G401.6 (cell line): Measurements from ENCODE around the gene EPS15.
"Not testable (repeated sequence)": the region's sequence is repeated elsewhere in the genome, so short reads cannot be mapped to it uniquely, and the experiment has no call there.

Experiments
- FAIRE-seq: peaks from 2 replicates; lab custom pipeline; 2012; peaks lifted over from hg19 to GRCh38; lab: Jason Lieb, UNC

The EPS15 gene

GRCh38 chr1:51423073-51423821, 95.8 kb downstream of the EPS15 start:
- FAIRE-seq: no peak

GRCh38 chr1:51422367-51423072, 96.5 kb downstream of the EPS15 start:
- peak; percentile 11 for FAIRE-seq

DNA sequence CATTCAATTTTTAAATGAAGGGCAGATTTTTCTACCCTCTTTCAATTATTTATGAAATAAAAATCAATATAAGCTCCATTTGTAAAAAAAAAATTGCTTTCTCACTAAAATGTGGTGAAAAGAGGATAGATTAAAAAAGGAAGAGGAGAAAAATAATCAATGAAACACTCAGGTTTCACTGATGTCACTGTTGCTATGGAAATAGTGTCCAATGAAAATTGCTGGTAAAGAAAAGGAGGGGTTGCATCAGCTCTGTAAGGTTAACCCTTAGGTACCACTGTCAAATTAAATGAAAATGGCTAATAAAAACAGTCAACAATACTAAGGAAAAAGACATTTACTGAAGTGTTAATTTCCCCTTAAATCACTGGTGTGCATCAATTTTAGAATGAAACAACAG, 97.1 kb downstream of the EPS15 start:
- peak; percentile 97 for FAIRE-seq

- FAIRE-seq: peak; percentile 36
Measured at GRCh38 chr1:51420867-51421627, 98.0 kb downstream of the EPS15 start.

DNA sequence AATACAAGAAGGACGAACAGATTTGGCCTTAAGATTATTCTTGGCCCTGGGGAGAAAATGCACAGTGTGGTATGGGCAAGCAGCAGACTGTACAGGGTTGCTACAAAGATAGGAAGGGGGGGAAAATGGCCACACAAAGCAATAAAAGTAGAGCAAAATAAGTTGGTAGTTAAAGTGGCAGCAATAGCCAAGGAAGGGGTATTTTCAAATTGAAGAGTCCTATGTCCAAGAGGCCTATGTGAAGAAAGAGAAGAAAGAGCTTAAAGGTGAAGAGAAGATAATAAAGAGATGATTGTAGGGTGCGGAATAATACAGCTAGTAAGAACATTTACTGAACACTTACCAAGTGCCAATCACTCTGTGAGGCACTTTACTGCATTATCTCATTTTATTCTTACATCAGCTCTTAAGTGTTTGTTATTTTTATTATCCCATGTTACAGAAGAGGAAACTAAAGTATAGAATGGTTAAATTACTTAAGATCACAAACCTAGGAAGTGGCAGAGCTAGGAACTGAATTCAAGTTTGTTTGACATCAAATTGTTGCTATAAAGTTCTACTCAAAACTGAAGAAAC, 100.6 kb downstream of the EPS15 start:
- FAIRE-seq: peak; percentile 41

- no peak for FAIRE-seq
Measured at GRCh38 chr1:51417496-51418383, 101.3 kb downstream of the EPS15 start.

DNA sequence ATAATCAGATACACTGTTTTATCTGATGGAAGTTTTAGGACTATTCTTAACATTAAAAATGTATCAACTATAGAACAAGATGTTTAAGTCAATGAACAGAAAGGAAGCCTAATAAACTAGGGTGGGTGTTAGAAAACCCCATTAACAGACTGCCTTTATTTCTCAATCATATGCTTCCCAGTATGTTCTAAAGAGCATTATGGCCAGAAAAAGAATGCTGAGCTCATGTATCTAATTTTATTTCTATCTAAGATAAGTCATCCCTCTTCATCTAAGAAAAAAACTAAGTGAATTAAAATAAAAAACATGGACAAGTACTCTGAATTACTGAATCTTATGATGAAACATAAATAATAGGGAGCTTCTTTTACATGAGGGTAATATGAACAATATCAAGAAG, 102.2 kb downstream of the EPS15 start:
- peak; percentile 62 for FAIRE-seq

- FAIRE-seq: no peak
Measured at GRCh38 chr1:51415963-51416362, 103.1 kb downstream of the EPS15 start.

- FAIRE-seq: peak; percentile 17
Measured at GRCh38 chr1:51414811-51415210, 104.3 kb downstream of the EPS15 start.

- FAIRE-seq: not testable (repeated sequence)
Measured at GRCh38 chr1:51411820-51412219, 107.2 kb downstream of the EPS15 start.

DNA sequence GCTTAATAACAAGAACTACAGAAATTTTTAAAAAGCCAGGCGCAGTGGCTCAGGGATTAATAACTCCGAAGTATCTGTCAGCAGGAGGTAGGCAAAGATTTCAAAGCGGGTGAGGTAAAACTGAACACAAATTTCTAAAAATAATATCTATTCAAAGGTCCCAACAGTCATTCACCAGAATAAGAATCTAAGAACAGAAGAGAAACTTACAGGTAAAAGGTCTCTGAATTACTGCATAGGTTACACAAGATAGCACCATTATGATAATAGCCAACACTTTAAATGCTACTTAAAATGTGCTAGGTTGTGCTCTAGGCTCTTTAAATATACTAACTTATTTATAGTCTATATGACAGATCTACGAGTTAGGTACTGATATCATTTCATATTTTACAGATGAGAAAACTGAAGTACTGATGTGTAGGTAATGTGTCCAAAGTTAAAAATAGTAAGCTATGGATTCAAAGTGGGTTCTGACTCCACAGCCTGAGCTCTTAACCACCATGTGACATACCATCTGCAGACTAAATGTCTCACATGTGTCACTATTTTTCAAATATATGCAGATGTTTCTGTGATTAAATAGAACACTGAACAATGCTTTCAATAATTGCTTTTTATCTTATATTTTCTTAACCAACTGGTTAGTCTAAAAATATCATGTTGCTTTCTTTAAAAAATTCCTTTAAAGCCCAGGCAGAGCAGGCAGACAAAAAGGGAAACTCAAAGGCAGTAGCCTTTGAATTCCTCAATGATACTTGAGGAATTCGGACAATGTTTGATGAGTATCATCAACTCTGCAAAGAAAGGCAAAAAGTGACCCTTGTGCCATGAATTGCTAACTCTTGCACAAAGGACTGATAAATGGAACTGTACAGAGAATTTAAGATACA, 108.3 kb downstream of the EPS15 start:
- no peak for FAIRE-seq

GRCh38 chr1:51409755-51410541, 109.1 kb downstream of the EPS15 start:
- FAIRE-seq: not testable (repeated sequence)

DNA sequence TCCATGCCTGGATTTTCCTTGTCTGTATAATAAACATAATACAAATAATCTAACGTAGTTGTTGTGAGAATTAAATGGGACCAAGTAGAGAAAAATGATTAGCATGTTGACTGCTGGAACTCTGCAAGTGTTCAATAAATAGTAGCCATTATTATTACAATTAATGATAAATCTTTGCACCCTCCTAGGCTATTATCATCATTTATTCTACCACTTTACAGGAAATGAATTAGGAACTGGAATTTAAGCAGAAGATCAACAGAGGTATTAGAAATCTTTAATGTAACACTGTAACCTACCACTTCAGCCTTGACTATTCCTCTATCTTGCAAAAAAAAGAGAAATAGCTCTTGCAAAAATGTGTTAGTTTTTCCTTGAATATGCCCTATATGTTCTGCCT, 126.8 kb downstream of the EPS15 start:
- no peak for FAIRE-seq

- FAIRE-seq: not testable (repeated sequence)
Measured at GRCh38 chr1:51390641-51391040, 128.4 kb downstream of the EPS15 start.

- not testable (repeated sequence) for FAIRE-seq
Measured at GRCh38 chr1:51387288-51387687, 131.8 kb downstream of the EPS15 start.

- FAIRE-seq: not testable (repeated sequence)
Measured at GRCh38 chr1:51386259-51386658, 132.8 kb downstream of the EPS15 start.

- no peak for FAIRE-seq
Measured at GRCh38 chr1:51385776-51386175, 133.3 kb downstream of the EPS15 start.

DNA sequence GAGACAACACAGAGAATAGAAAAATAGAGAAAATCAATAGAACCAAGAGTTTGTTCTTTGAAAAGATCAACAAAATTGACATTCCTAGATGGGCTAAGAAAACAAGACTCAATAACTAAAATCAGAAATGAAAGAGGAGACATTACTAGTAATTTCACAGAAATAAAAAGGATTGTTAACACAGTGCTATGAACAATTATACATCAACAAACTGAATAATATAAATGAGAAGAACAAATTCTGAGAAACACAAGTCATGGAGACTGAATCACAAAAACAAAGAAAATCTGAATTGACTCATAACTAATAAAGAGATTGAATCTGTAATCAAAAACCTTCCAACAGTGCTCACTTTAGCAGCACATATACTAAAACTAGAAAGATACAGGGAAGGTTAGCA, 137.1 kb downstream of the EPS15 start:
- no peak for FAIRE-seq

DNA sequence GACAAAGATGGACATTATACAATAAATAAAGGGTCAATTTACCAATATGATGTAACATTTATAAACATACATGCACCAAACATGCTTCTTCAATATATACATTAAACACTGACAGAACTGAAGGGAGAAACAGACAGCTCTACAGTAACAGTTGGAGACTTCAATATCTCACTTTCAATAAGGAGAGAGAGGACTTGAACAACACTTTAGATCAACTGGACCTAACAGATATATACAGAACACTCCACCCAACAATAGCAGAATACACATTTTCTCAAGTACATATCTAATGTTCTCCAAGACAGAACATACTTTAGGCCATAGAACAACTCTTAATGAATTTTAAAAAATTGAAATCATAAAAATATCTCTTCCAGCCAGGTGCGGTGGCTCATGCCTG, 138.1 kb downstream of the EPS15 start:
- FAIRE-seq: no peak

- no peak for FAIRE-seq
Measured at GRCh38 chr1:51378871-51379270, 140.2 kb downstream of the EPS15 start.
